ENCODE results near the gene SGPP1.

GRCh38 chr14:63713764-63714163 lies 14.1 kb downstream of the SGPP1 start:
- no peak for TF ChIP-seq POLR2A (IDR thresholded peaks at IDR 0.05)
- no peak for TF ChIP-seq CTCF (IDR thresholded peaks at IDR 0.05)
